GM18861 (cell line): Measurements from ENCODE around the gene BLCAP.
"Not testable (repeated sequence)": the region's sequence is repeated elsewhere in the genome, so short reads cannot be mapped to it uniquely, and the experiment has no call there.

Source experiments
- ATAC-seq: cut with Tn5 transposase; IDR thresholded peaks from one replicate; pipeline ENCODE4 v1.9.1; 2021; ENCODE audit not compliant: unreplicated experiment

Gene BLCAP

GRCh38 chr20:37527638-37528445, at the start of gene BLCAP:
Gene BLCAP (minus strand): TSS chr20:37527876. CDS start chr20:37519174, 8,702 bp downstream.
- peak; percentile 47 for ATAC-seq

- not testable (repeated sequence) for ATAC-seq
Measured at GRCh38 chr20:37577436-37577835, 49.8 kb upstream of the BLCAP start.

- ATAC-seq, result no peak
Measured at GRCh38 chr20:37576911-37577310, 49.2 kb upstream of the BLCAP start.

- ATAC-seq, result no peak
Measured at GRCh38 chr20:37575884-37576283, 48.2 kb upstream of the BLCAP start.

GRCh38 chr20:37574199-37574890, 46.7 kb upstream of the BLCAP start:
- no peak for ATAC-seq

- ATAC-seq, result no peak
Measured at GRCh38 chr20:37573626-37574198, 46.0 kb upstream of the BLCAP start.

- no peak for ATAC-seq
Measured at GRCh38 chr20:37571033-37571432, 43.4 kb upstream of the BLCAP start.

- no peak for ATAC-seq
Measured at GRCh38 chr20:37570419-37570818, 42.7 kb upstream of the BLCAP start.

GRCh38 chr20:37567671-37568588, 40.3 kb upstream of the BLCAP start:
- no peak for ATAC-seq

- ATAC-seq, result no peak
Measured at GRCh38 chr20:37567331-37567665, 39.6 kb upstream of the BLCAP start.

GRCh38 chr20:37566590-37567330, 39.1 kb upstream of the BLCAP start:
- ATAC-seq, result no peak

- no peak for ATAC-seq
Measured at GRCh38 chr20:37565134-37565811, 37.6 kb upstream of the BLCAP start.

- no peak for ATAC-seq
Measured at GRCh38 chr20:37564388-37565133, 36.9 kb upstream of the BLCAP start.

GRCh38 chr20:37564016-37564387, 36.3 kb upstream of the BLCAP start:
- ATAC-seq, result no peak

GRCh38 chr20:37562695-37563480, 35.2 kb upstream of the BLCAP start:
- ATAC-seq, result no peak

- ATAC-seq, result no peak
Measured at GRCh38 chr20:37560629-37561028, 33.0 kb upstream of the BLCAP start.

- ATAC-seq, result no peak
Measured at GRCh38 chr20:37559312-37560027, 31.8 kb upstream of the BLCAP start.

- ATAC-seq, result no peak
Measured at GRCh38 chr20:37558779-37559178, 31.1 kb upstream of the BLCAP start.
